Gastroesophageal sphincter (tissue), 4 donors: ENCODE measurements around the gene DIPK2A. TPM values are rescaled to one million over a fixed set of nuclear protein-coding genes. Genes with fewer than 3 reads are reported as not detected.

Experiments used
- ATAC-seq: fragments of 150-250 bp; one replicate; pipeline ENCODE4 v1.9.1; 2016; ENCODE audit warnings: mild to moderate bottlenecking, moderate library complexity
- H3K27ac ChIP-seq, 4 donors: fragments of 200-600 bp; sonication (generic) in 3 of 4; 1 replicate in 3 of 4; 2 replicates in 1 of 4; pipeline ENCODE4 v1.5.1; 2016 to 2019
- H3K27me3 ChIP-seq: fragments of 200-600 bp; sonication (generic); one replicate; pipeline ENCODE4 v1.5.1; 2019
- H3K36me3 ChIP-seq, 2 donors: fragments of 200-600 bp; sonication (generic); one replicate each; pipeline ENCODE4 v1.5.1; 2019; ENCODE audit warnings: control low read depth in 1 of 2
- H3K4me1 ChIP-seq, 3 donors: fragments of 200-600 bp; sonication (generic); 1 replicate in 2 of 3; 2 replicates in 1 of 3; pipeline ENCODE4 v1.5.1; 2016 to 2019; ENCODE audit warnings: control low read depth in 2 of 3
- H3K4me3 ChIP-seq, 2 donors: fragments of 200-600 bp; sonication (generic); one replicate each; pipeline ENCODE4 v1.5.1; 2019; ENCODE audit warnings: mild to moderate bottlenecking in 1 of 2, moderate library complexity in 1 of 2
- H3K9me3 ChIP-seq, 3 donors: fragments of 200-600 bp; sonication (generic); one replicate each; pipeline ENCODE4 v1.5.1; 2017 to 2019; ENCODE audit warnings: control low read depth in 2 of 3
- CTCF ChIP-seq, 4 experiments: fragments of 200-600 bp in 2 of 4; fragments of 450-650 bp in 2 of 4; sonication (generic) in 1 of 4; IDR thresholded peaks; one replicate each; pipeline ENCODE4 v1.5.1; 2017 to 2019; ENCODE audit warnings: antibody characterized with exemption in 4 of 4, mild to moderate bottlenecking in 2 of 4, moderate library complexity in 2 of 4
- EP300 ChIP-seq: sonication (generic); formaldehyde crosslinking; IDR thresholded peaks from one replicate; pipeline ENCODE4 v1.6.1; 2017; ENCODE audit warnings: antibody characterized with exemption, mild to moderate bottlenecking
- POLR2A ChIP-seq, 2 donors: fragments of 450-650 bp; IDR thresholded peaks; one replicate each; pipeline ENCODE4 v1.6.1; 2017; ENCODE audit warnings: antibody characterized with exemption in 2 of 2, mild to moderate bottlenecking in 2 of 2, moderate library complexity in 1 of 2
- POLR2AphosphoS5 ChIP-seq: sonication (generic); formaldehyde crosslinking; IDR thresholded peaks from one replicate; pipeline ENCODE4 v1.6.1; 2017; ENCODE audit warnings: antibody characterized with exemption
- WGBS, 2 donors: methylation state at CpG; one replicate each; pipeline ENCODE4 v1.1.5; 2018; ENCODE audit warnings: low coverage in 1 of 2; 5-methylcytosine and 5-hydroxymethylcytosine counted together
- total RNA-seq, 4 donors: library from RNA; depleted of rRNA; stranded (reverse); fragments of >200 nt; gene quantifications; one replicate each; pipeline ENCODE4 v1.1.0, GENCODE V29; 2016

DIPK2A gene
- total RNA-seq, 4 donors from 2014 or later: 27.2 to 56.7 (median 44.2) TPM

GRCh38 chr3:144018776-144019175, 47.2 kb downstream of the DIPK2A start:
- WGBS, 2 donors: no CpG with 5 or more reads among the region's 1 CpG
- no peak for TF ChIP-seq CTCF (IDR thresholded peaks at IDR 0.05)
- no peak for TF ChIP-seq EP300
- TF ChIP-seq POLR2AphosphoS5: no peak
- TF ChIP-seq POLR2A (IDR thresholded peaks at IDR 0.05): no peak
- no peaks in the 10 kb centered on the region for H3K27me3 ChIP-seq
- no peaks in the 10 kb centered on the region for H3K4me1 ChIP-seq
- no peak for ATAC-seq
- no peaks in the 10 kb centered on the region for H3K9me3 ChIP-seq
- H3K4me3 ChIP-seq: no peak overlapping the region
- H3K27ac ChIP-seq: no peak overlapping the region
- no peaks in the 10 kb centered on the region for H3K36me3 ChIP-seq

Other genes starting within 250 kb of the DIPK2A start
- 10 to 100 TPM; 10.1 to 27.2 (median 16.7) TPM for gene SLC9A9, start 123.4 kb upstream of the DIPK2A start, total RNA-seq